Neural progenitor cell (in vitro differentiated cells): ENCODE data around the gene COL4A2. TPM values are rescaled to one million over a fixed set of nuclear protein-coding genes. Genes with fewer than 3 reads are reported as not detected.
A peak's percentile ranks its signal among the peaks of the same experiment; 100 is the strongest.

Experiments
- DNase-seq: peaks from one replicate; pipeline ENCODE4 v3.0.0-alpha.2; 2016; ENCODE audit warnings: low spot score
- H2AFZ ChIP-seq: fragments of 200-600 bp; sonication (generic); replicated peaks from 2 replicates; pipeline ENCODE4 v1.6.1; 2016; ENCODE audit warnings: antibody characterized with exemption
- H3F3A ChIP-seq: fragments of 200-600 bp; sonication (generic); 2 replicates; pipeline ENCODE4 v1.6.1; 2016; ENCODE audit warnings: antibody characterized with exemption, low read depth
- H3K27ac ChIP-seq: fragments of 200-600 bp; sonication (generic); 2 replicates; pipeline ENCODE4 v1.5.1; 2016; ENCODE audit warnings: mild to moderate bottlenecking
- H3K27me3 ChIP-seq: fragments of 200-600 bp; sonication (generic); 2 replicates; pipeline ENCODE4 v1.6.1; 2016; ENCODE audit warnings: mild to moderate bottlenecking, moderate library complexity
- H3K36me3 ChIP-seq: fragments of 200-600 bp; sonication (generic); 2 replicates; pipeline ENCODE4 v1.5.1; 2016
- H3K4me1 ChIP-seq: fragments of 200-600 bp; sonication (generic); 2 replicates; pipeline ENCODE4 v1.6.1; 2016; ENCODE audit warnings: mixed run types
- H3K4me2 ChIP-seq: fragments of 200-600 bp; sonication (generic); 2 replicates; pipeline ENCODE4 v1.6.1; 2016
- H3K4me3 ChIP-seq: fragments of 200-600 bp; sonication (generic); 2 replicates; pipeline ENCODE4 v1.5.1; 2016
- H3K79me2 ChIP-seq: fragments of 200-600 bp; sonication (generic); 2 replicates; pipeline ENCODE4 v1.6.1; 2016; ENCODE audit warnings: low read depth
- H3K9ac ChIP-seq: fragments of 200-600 bp; sonication (generic); 2 replicates; pipeline ENCODE4 v1.6.1; 2016
- H3K9me3 ChIP-seq: fragments of 200-600 bp; sonication (generic); 2 replicates; pipeline ENCODE4 v1.5.1; 2016; ENCODE audit warnings: low read depth
- H4K20me1 ChIP-seq: fragments of 200-600 bp; sonication (generic); 2 replicates; pipeline ENCODE4 v1.6.1; 2016; ENCODE audit warnings: low read depth
- H3K27ac Mint-ChIP-seq: 3 replicates; pipeline ENCODE4 v1.8.0; 2021; ENCODE audit warnings: mixed read lengths
- H3K27me3 Mint-ChIP-seq: 2 replicates; pipeline ENCODE4 v1.8.0; 2022; ENCODE audit warnings: low read depth, mild to moderate bottlenecking, inconsistent platforms, moderate library complexity, mixed read lengths; ENCODE audit not compliant: insufficient read depth
- H3K36me3 Mint-ChIP-seq: 3 replicates; pipeline ENCODE4 v1.8.0; 2021; ENCODE audit warnings: mixed read lengths
- H3K4me1 Mint-ChIP-seq: 3 replicates; pipeline ENCODE4 v1.8.0; 2021; ENCODE audit warnings: mixed read lengths
- H3K4me3 Mint-ChIP-seq: 3 replicates; pipeline ENCODE4 v1.8.0; 2021; ENCODE audit warnings: mild to moderate bottlenecking, moderate library complexity, mixed read lengths
- H3K9me3 Mint-ChIP-seq: 3 replicates; pipeline ENCODE4 v1.8.0; 2020; ENCODE audit warnings: mixed read lengths
- CTCF ChIP-seq: fragments of 200-600 bp; sonication (generic); IDR thresholded peaks from 2 replicates; pipeline ENCODE4 v1.5.1; 2017; ENCODE audit warnings: antibody characterized with exemption, mild to moderate bottlenecking
- EZH2 ChIP-seq: fragments of 200-600 bp; sonication (generic); IDR thresholded peaks from 2 replicates; pipeline ENCODE4 v1.6.1; 2017; ENCODE audit warnings: antibody characterized with exemption, mild to moderate bottlenecking, moderate library complexity
- EZH2phosphoT487 ChIP-seq: fragments of 200-600 bp; sonication (generic); IDR thresholded peaks from 2 replicates; pipeline ENCODE4 v1.6.1; 2017; ENCODE audit warnings: antibody characterized with exemption
- total RNA-seq: library from RNA; depleted of rRNA; stranded (reverse); fragments of >200 nt; gene quantifications from 2 replicates; pipeline ENCODE4 v1.2.3, GENCODE V29; 2015; ENCODE audit warnings: low replicate concordance

The COL4A2 gene
- total RNA-seq, 1 donor from 2014 or later, result 73.6 TPM

- peaks cover 58% of the 10 kb centered on the region for H3K4me1 Mint-ChIP-seq
- peak overlapping the region; percentile 94 for H3K4me3 ChIP-seq
- peaks cover 2% of the 10 kb centered on the region for H3K9me3 Mint-ChIP-seq
- TF ChIP-seq CTCF (no peak), EZH2 (no peak), EZH2phosphoT487 (no peak)
- peaks cover 13% of the 10 kb centered on the region for H3K36me3 Mint-ChIP-seq
- peaks cover 79% of the 10 kb centered on the region for H3K79me2 ChIP-seq
- no peaks in the 10 kb centered on the region for H3K36me3 ChIP-seq
- H3K9me3 ChIP-seq, result no peaks in the 10 kb centered on the region
- H3K27ac Mint-ChIP-seq, result no peak overlapping the region
- peak overlapping the region; percentile 54 for H3K4me3 Mint-ChIP-seq
- no peak overlapping the region for H3K27ac ChIP-seq
- peaks cover 35% of the 10 kb centered on the region for H3K4me1 ChIP-seq
- H2AFZ ChIP-seq, result no peak overlapping the region
- peaks cover 9% of the 10 kb centered on the region for H3K27me3 Mint-ChIP-seq
- H4K20me1 ChIP-seq, result peaks cover 27% of the 10 kb centered on the region
- no peak overlapping the region for H3K9ac ChIP-seq
- DNase-seq, result no peak
- H3F3A ChIP-seq, result peaks cover 16% of the 10 kb centered on the region
- peak overlapping the region; percentile 88 for H3K4me2 ChIP-seq
- H3K27me3 ChIP-seq, result no peaks in the 10 kb centered on the region
Observed at GRCh38 chr13:110305001-110305400, 2.1 kb upstream of the COL4A2 start.

DNA sequence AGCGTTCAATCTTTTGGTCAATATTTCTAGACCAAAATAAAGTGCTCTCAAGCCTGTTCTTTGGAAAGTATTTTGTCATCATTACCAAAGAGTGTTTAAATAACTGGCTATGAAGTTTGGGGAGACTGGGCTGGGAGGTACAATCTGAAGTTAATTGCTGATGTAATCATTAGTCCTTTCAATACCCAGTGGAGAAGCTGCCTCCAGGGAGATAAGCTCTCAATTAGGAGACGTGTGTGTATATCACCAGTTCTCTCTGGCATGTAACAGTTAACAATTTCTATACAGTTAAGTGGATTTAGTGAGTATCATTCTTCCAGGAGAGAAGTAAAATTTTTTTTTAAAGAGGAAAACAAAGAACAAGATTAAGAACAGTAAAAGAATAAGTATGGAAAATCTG, 1.5 kb upstream of the COL4A2 start:
- H3F3A ChIP-seq, result peaks cover 16% of the 10 kb centered on the region
- peak overlapping the region; percentile 88 for H3K4me3 Mint-ChIP-seq
- peaks cover 32% of the 10 kb centered on the region for H4K20me1 ChIP-seq
- peaks cover 37% of the 10 kb centered on the region for H3K4me1 ChIP-seq
- H3K79me2 ChIP-seq, result peaks cover 80% of the 10 kb centered on the region
- no peak overlapping the region for H3K27ac ChIP-seq
- peaks cover 2% of the 10 kb centered on the region for H3K9me3 Mint-ChIP-seq
- H2AFZ ChIP-seq, result no peak overlapping the region
- TF ChIP-seq EZH2phosphoT487 (no peak), EZH2 (no peak), CTCF (no peak)
- no peak overlapping the region for H3K9ac ChIP-seq
- no peaks in the 10 kb centered on the region for H3K27me3 ChIP-seq
- peak overlapping the region; percentile 94 for H3K4me3 ChIP-seq
- peaks cover 63% of the 10 kb centered on the region for H3K4me1 Mint-ChIP-seq
- peaks cover 10% of the 10 kb centered on the region for H3K27me3 Mint-ChIP-seq
- peak overlapping the region; percentile 88 for H3K4me2 ChIP-seq
- peak overlapping the region; percentile 22 for H3K27ac Mint-ChIP-seq
- H3K36me3 Mint-ChIP-seq, result peaks cover 17% of the 10 kb centered on the region
- no peaks in the 10 kb centered on the region for H3K9me3 ChIP-seq
- no peak for DNase-seq
- H3K36me3 ChIP-seq, result no peaks in the 10 kb centered on the region

GRCh38 chr13:110305949-110306339, 1.1 kb upstream of the COL4A2 start:
- Histone ChIP-seq H3K79me2 (peaks cover 81% of the 10 kb centered on the region), H3K27me3 (no peaks in the 10 kb centered on the region), H2AFZ (no peak overlapping the region), H3K36me3 (no peaks in the 10 kb centered on the region), H3F3A (peaks cover 16% of the 10 kb centered on the region), H3K4me1 (peaks cover 34% of the 10 kb centered on the region), H3K27ac (no peak overlapping the region), H4K20me1 (peaks cover 36% of the 10 kb centered on the region), H3K4me3 (peak overlapping the region; percentile 94), H3K9ac (no peak overlapping the region), H3K9me3 (no peaks in the 10 kb centered on the region), H3K4me2 (peak overlapping the region; percentile 88)
- Mint-ChIP-seq H3K27me3 (peaks cover 10% of the 10 kb centered on the region), H3K9me3 (peaks cover 2% of the 10 kb centered on the region), H3K27ac (peak overlapping the region; percentile 22), H3K36me3 (peaks cover 17% of the 10 kb centered on the region), H3K4me1 (peaks cover 64% of the 10 kb centered on the region), H3K4me3 (peak overlapping the region; percentile 88)
- TF ChIP-seq EZH2 (no peak), CTCF (no peak)
- DNase-seq, result no peak
